ENCODE measurements around the gene PDE9A. TPM values are rescaled to one million over a fixed set of nuclear protein-coding genes. Genes with fewer than 3 reads are reported as not detected.

The PDE9A gene
- total and polyA plus RNA-seq, 9 donors = 3.9 to 11.3 (median 6.9) TPM

- no peak for DNase-seq
- peaks cover 0 to 2% of the 10 kb centered on the region in 2 donors for H3K9me3 ChIP-seq
- H3K4me1 ChIP-seq (ENCODE audit: insufficient read depth) = no peaks in the 10 kb centered on the region
- H3K4me3 ChIP-seq = no peak overlapping the region
- intact Hi-C loops (cut with DNase I) = no loop called here
- 57 to 63% (median 61%) methylated on average over 12 to 21 of the region's 21 CpGs for WGBS, 3 donors
- no peaks in the 10 kb centered on the region for H3K27me3 ChIP-seq
- H3K36me3 ChIP-seq = no peaks in the 10 kb centered on the region
- no peak overlapping the region for H3K27ac ChIP-seq
- no peak for TF ChIP-seq POLR2A (IDR thresholded peaks at IDR 0.05)
- no peak for TF ChIP-seq CTCF (IDR thresholded peaks at IDR 0.05)
- TF ChIP-seq EP300 (IDR thresholded peaks at IDR 0.05) = no peak
These were observed 36.5 kb upstream of the PDE9A start for GRCh38 chr21:42616941-42617340.

DNA sequence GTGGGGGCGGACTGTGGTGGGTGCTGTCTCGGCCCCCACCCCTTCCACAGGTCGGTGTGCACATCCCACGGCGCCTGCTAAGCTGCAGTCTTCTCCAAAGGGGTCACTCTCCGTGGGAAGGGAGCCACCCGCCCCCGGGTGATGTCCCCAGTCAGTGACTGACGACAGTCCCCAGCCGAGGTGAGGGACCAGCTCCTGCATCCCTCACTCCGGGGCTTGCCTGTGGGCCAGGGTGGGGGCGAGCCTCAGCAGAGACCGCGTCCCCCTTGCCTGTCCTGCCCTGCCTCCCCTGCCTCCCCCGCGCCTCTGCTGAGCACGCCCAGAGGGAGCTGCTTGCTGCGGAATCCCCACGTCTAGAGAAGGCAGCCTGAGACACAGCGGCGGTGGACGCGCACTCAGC is 35.9 kb upstream of the PDE9A start:
- Histone ChIP-seq H3K9me3 (peaks cover 0 to 2% of the 10 kb centered on the region in 2 donors), H3K27ac (no peak overlapping the region), H3K27me3 (no peaks in the 10 kb centered on the region), H3K4me1 (ENCODE audit: insufficient read depth) (no peaks in the 10 kb centered on the region), H3K4me3 (no peak overlapping the region), H3K36me3 (no peaks in the 10 kb centered on the region)
- TF ChIP-seq CTCF (IDR thresholded peaks at IDR 0.05) (no peak), POLR2A (IDR thresholded peaks at IDR 0.05) (no peak), EP300 (IDR thresholded peaks at IDR 0.05) (no peak)
- intact Hi-C loops (cut with DNase I) = no loop called here
- DNase-seq = no peak
- 8 to 18% (median 11%) methylated on average over 17 to 23 of the region's 23 CpGs for WGBS, 3 donors

GRCh38 chr21:42618707-42619102 is 34.7 kb upstream of the PDE9A start:
- Histone ChIP-seq H3K27ac (no peak overlapping the region), H3K4me3 (no peak overlapping the region), H3K27me3 (no peaks in the 10 kb centered on the region), H3K9me3 (no peaks in the 10 kb centered on the region), H3K36me3 (no peaks in the 10 kb centered on the region), H3K4me1 (ENCODE audit: insufficient read depth) (no peaks in the 10 kb centered on the region)
- TF ChIP-seq POLR2A (IDR thresholded peaks at IDR 0.05) (no peak), CTCF (IDR thresholded peaks at IDR 0.05) (no peak), EP300 (IDR thresholded peaks at IDR 0.05) (no peak)
- intact Hi-C loops (cut with DNase I) = no loop called here
- 57 to 81% (median 66%) methylated on average over 3 of the region's 3 CpGs for WGBS, 3 donors
- DNase-seq = no peak

- no peak for DNase-seq
- TF ChIP-seq CTCF (IDR thresholded peaks at IDR 0.05) (no peak), EP300 (IDR thresholded peaks at IDR 0.05) (no peak), POLR2A (IDR thresholded peaks at IDR 0.05) (no peak)
These were observed 34.3 kb upstream of the PDE9A start for GRCh38 chr21:42619166-42619565.

More at GRCh38 chr21:42619166-42619565, 34.3 kb upstream of the PDE9A start:
- intact Hi-C loops (cut with DNase I) = no loop called here
- no peaks in the 10 kb centered on the region for H3K36me3 ChIP-seq
- no peak overlapping the region for H3K27ac ChIP-seq
- H3K4me1 ChIP-seq (ENCODE audit: insufficient read depth) = no peaks in the 10 kb centered on the region
- H3K4me3 ChIP-seq = no peak overlapping the region
- no peaks in the 10 kb centered on the region for H3K9me3 ChIP-seq
- no peaks in the 10 kb centered on the region for H3K27me3 ChIP-seq
- 63 to 75% (median 73%) methylated on average over 7 of the region's 7 CpGs for WGBS, 3 donors
